Cerebellar nuclear complex (tissue), 1 donor: ENCODE data around the gene CYP27B1.
"Not testable (repeated sequence)": the region's sequence is repeated elsewhere in the genome, so short reads cannot be mapped to it uniquely, and the experiment has no call there.

Source experiments
- DNase-seq, 2 experiments: peaks; one replicate each; lab custom pipeline; 2025; lab: John Stamatoyannopoulos, UW

Gene CYP27B1

DNA sequence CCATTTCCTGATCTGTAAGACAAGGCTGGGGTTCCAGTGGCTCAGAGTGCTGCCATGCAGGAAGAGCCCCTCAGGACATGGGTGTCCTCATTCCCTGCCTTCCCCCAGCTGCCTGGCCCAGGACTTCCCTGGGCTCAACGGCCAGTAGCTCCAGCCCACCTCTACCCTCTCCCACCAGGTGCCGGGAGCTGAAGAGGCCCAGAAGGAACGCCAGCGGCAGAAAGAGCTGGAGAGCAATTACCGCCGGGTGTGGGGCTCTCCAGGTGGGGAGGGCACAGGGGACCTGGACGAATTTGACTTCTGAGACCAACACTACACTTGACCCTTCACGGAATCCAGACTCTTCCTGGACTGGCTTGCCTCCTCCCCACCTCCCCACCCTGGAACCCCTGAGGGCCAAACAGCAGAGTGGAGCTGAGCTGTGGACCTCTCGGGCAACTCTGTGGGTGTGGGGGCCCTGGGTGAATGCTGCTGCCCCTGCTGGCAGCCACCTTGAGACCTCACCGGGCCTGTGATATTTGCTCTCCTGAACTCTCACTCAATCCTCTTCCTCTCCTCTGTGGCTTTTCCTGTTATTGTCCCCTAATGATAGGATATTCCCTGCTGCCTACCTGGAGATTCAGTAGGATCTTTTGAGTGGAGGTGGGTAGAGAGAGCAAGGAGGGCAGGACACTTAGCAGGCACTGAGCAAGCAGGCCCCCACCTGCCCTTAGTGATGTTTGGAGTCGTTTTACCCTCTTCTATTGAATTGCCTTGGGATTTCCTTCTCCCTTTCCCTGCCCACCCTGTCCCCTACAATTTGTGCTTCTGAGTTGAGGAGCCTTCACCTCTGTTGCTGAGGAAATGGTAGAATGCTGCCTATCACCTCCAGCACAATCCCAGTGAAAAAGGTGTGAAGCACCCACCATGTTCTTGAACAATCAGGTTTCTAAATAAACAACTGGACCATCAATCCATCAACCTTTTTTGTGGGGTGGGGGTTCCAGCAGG lies 46.0 kb downstream of the CYP27B1 start:
- no peak for DNase-seq

DNA sequence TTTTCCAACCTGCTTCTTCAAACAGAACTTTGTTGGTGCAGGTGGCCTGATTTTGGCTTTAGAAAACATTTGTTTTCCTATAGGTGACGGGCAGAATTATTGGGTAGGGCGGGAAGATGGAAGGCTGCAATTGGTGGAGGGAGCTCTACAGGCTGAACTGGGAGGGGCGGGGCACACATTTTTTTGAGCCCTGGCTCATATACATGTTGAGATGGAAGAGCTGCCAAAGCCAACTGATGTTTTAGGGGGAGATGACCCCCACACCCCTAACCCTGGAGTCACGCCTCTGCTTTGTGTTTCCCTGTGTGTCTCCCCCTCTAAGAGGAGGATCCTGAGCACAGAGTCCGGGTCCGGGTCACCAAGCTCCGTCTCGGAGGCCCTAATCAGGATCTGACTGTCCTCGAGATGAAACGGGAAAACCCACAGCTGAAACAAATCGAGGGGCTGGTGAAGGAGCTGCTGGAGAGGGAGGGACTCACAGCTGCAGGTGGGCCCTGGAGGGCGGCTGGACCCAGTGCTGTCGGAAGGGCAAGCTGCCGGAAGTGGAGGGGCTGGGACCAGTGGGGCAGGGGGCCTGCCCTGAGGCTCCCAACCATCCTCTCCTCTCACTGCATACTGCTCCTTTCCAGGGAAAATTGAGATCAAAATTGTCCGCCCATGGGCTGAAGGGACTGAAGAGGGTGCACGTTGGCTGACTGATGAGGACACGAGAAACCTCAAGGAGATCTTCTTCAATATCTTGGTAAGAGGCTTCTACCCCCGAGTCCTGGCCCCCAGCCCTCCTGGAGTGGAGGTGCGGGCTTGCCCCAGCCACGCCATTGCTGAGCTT lies 46.9 kb downstream of the CYP27B1 start:
- DNase-seq: no peak

DNA sequence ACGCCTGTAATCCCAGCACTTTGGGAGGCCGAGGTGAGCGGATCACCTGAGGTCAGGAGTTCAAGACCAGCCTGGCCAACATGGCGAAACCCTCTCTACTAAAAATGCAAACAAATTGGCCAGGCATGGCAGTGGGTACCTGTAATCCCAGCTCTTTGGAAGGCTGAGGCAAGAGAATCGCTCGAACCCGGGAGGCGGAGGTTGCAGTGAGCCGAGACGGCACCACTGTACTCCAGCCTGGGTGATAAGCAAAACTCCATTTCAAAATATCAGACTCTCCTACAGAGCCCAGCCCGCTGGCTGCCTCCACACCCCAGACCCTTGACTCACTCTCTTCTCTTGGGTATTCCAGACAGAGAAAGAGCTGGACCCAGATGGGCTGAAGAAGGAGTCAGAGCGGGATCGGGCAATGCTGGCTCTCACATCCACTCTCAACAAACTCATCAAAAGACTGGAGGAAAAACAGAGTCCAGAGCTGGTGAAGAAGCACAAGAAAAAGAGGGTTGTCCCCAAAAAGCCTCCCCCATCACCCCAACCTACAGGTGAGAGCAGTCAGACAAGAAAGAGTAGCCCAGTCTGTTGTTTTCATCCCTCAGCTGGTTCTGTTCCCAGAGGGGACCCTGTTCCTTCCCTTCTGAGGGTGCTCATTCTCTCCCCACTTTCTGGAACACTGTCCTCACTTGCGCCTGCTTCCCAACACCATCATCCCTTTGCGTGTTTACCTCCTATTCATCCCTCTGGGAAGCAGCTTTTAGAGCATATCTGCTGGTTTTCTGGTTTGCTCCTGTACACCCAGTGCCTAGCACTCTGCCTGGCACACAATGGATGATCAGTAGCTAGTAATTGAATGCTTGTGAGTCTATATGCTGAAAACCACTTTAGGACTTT lies 48.0 kb downstream of the CYP27B1 start:
- no peak for DNase-seq

DNA sequence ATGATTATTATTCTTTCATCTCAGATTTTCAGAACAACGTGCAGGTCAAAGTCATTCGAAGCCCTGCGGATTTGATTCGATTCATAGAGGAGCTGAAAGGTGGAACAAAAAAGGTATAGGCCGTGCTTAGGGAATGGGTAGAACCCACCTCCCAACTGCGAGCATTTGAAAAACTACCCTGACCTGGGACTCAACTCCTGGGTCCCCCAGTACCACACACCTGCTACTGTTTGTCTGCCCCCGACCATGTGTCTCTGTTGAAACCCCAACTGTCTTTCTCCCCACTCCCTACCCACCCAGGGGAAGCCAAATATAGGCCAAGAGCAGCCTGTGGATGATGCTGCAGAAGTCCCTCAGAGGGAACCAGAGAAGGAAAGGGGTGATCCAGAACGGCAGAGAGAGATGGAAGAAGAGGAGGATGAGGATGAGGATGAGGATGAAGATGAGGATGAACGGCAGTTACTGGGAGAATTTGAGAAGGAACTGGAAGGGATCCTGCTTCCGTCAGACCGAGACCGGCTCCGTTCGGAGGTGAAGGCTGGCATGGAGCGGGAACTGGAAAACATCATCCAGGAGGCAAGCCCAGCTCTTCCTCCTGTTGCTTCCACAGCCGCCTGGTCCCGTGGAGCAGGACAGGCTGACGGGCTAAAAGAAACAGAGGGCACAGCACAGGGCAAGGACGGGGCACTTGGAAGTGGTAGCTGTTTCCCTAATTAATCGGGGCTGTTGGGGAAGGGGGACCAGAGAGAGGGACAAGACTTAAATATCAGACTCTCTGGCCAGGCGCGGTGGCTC lies 48.8 kb downstream of the CYP27B1 start:
- no peak for DNase-seq

DNA sequence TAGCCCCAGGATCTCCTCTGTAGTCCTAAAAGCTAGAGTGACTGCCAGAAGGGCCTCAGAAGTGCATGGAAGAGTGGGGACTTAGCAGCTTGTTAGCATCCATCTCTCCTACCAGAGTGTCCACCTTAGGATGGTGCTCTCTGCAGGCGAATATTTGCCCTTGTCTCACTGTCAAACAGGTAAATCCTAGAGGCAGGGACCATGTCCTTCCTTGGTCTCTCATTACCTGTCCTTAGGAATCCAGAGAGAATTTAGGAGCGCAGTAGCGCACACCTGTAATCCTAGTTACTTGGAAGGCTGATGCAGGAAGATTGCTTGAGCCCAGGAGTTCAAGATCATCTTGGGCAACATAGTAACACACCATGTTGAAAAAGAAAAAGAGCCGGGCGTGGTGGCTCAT lies 49.7 kb downstream of the CYP27B1 start:
- no peak for DNase-seq

DNA sequence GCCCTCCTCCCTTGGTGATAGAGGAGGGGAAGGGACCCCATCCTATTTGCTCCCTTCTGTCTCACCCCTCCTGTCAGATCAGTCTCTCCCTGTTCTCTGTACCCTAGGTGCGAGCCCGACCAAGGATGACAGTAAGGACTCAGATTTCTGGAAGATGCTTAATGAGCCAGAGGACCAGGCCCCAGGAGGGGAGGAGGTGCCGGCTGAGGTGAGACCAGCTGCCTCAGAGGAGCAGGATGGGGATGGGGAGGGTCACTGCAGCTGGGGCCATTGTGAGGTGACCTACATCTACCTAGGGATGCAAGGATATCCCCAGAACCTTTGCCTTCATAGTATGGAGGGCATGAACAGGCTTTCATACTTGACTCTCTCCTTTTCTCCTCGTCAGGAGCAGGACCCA lies 50.6 kb downstream of the CYP27B1 start:
- no peak for DNase-seq

DNA sequence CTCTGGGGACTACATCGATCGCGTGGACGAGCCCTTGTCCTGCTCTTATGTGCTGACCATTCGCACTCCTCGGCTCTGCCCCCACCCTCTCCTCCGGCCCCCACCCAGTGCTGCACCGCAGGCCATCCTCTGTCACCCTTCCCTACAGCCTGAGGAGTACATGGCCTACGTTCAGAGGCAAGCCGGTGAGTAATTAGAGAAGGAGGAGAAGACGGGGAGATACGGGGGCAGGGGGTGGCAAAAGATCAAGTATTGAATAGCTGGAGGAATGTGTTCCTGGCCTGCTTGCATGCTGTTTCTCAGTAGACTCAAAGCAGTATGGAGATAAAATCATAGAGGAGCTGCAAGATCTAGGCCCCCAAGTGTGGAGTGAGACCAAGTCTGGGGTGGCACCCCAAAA lies 51.1 kb downstream of the CYP27B1 start:
- DNase-seq: no peak

DNA sequence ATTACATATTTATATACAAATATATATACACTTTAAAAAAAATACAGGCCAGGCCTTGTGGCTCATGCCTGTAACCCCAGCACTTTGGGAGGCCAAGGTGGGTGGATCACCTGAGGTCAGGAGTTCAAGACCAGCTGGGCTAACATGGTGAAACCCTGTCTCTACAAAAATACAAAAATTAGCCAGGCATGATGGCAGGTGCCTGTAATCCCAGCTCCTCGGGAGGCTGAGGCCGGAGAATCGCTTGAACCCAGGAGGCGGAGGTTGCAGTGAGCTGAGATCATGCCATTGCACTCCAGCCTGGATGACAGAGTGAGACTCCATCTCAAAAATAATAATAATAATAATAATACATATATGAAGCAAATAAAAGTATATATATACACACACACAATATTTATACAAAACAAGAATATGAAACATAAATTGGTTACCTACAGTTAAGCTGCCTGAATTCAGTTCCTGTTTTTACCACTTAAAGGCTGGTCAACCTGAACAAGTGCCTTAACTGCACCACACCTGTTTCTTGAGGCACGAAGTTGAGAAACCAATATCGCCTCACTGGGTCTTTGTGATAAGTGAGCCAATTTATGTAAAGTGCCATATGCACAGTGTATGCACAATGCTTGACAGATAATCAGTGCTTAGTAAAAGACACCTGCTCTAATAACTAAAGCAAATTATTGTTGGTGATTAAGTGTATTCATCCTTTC lies 51.7 kb downstream of the CYP27B1 start:
- not testable (repeated sequence) for DNase-seq

DNA sequence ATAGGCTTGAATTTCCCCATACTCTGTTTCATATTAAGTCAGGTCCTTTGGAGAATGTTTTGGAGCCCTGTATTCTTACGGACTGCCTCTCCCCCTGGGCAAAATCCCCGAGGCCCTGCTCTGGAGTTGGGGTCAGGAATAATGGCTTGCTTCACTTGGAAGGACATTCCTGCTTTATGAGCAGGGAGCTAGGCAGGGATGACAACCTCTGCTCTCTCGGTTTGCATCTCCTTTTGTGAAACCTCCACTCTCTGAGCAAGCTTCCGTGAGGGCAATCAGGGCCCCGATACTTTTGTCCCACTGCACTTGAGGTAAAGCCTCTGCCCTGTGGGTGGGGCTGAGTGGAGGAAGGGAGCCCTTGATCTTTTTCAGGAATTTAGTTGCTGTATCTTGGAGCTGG lies 53.7 kb downstream of the CYP27B1 start:
- no peak for DNase-seq

DNA sequence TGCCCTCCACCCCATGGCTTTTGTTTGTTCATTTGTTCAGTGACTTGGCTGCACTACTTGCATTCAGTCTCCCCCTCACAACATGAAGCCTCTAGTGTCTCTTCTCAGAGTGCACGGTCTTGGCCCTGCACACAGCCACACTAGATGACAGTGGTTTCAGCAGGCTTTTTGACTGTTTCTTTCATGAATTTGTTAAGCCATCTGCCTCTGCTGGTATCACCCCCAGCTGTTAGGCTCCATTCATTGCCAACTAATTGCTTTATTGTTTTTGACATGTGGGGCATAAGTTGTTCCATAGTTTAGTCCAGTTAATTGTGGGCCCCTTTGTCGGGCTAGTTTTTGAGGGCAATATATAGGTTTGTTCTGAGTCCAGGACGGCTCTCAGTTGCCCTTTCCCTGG lies 54.2 kb downstream of the CYP27B1 start:
- DNase-seq: no peak
